Stimulated activated CD4-positive, alpha-beta T cell treated with anti-CD3 and anti-CD28 coated beads, Interleukin-4, amount 100 ng/mL, for 24 hours (primary cell): ENCODE measurements around the gene SESN1.

ENCODE experiments used
- DNase-seq: peaks from one replicate; pipeline ENCODE4 v3.0.0-alpha.2; 2020

SESN1 gene

DNA sequence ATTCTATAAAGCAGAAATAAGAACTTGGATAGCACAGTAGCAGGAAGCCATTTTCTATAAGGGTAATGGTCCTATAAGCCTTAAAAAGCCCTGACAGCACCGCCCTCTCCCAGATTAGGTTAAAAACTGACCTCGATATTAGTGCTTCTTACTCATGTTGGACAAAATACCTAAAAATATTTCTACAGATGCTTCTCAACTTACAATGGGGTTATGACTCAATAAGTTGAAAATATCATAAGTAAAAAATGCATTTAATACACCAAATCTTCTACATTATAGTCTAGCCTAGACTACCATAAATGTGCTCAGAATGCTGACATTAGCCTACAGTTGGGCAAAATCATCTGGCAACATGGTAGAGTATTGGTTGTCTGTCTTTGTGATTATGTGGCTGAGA is 70.3 kb downstream of the SESN1 start:
- no peak for DNase-seq

DNA sequence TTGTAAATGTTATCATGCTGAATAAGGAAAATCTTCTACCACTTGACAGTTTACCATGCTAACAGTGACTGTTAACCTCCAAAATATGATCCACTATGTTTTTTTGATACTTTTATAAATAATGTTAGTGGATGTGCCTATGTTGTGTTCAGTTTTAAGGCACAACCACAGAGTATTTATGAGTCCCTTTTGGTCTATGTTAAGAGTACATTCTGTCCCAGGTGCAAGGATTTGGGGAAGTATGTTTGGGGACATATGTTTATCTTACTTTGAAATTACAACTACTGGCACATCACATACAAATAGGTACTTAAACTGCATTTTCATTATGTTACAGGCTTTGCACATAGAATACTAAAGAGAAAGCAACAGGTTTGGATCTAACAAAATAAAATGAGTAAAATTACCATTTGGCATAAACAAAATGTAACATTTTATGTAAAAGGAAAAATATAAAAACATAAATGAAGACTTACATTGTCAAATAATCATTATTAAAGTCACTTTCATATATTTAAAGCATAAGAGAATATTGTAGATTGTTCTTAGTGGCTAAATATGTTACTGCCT is 71.2 kb downstream of the SESN1 start:
- no peak for DNase-seq

DNA sequence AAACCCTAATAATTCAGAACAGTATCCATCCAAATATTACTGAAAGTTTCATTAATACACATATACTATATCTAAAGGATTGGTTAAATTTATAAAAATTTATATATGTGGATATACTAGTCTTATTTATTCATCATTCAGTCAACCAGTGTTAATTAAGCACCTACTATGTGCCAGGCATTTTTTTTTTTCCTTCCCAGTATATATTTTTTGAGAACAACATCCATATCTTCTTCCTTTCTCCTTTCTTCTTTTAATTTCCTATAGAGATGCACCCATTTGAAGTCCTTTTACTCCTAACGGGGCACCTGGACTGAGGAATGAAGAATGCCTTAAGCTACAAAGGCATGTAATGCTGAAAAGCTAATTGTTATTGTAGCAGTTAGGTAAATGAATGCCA is 72.8 kb downstream of the SESN1 start:
- no peak for DNase-seq

DNA sequence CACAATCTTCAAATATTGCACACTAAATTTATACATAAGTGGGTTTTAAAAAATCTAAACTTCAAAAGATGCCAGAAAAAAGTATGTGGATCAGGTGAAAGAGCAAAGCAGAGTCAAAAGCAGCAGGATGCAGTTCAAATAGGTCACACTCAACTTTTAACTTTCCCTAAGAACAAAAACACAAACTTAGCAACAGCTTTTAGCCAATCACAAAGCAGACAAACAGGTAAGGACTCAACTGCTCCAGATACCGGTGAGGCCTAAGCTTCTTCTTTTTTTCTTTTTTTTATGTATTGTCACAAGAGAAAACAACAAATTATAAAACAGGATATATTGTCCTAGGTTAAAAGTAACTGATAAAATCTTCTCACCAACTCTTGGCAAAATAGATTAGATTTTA is 74.7 kb downstream of the SESN1 start:
- DNase-seq, result no peak

DNA sequence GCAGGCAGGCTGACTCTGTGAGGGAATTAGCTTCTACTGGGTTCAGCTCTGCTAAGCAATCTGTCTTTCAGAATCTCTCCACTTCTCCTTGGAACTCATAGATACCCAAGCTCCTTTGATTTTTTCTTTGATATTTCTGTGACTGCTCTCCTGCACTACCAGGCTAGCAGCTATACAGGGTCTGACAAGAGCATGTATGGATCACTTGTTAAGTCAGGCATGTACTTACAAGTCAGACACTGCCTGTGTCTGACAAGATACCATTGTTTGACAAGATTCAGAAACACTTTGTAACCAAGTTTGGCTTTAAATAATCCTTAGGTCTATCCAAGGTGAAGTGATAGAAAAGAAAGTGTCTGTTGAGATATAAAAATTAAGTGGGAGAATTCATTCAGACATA is 79.5 kb downstream of the SESN1 start:
- DNase-seq, result no peak

DNA sequence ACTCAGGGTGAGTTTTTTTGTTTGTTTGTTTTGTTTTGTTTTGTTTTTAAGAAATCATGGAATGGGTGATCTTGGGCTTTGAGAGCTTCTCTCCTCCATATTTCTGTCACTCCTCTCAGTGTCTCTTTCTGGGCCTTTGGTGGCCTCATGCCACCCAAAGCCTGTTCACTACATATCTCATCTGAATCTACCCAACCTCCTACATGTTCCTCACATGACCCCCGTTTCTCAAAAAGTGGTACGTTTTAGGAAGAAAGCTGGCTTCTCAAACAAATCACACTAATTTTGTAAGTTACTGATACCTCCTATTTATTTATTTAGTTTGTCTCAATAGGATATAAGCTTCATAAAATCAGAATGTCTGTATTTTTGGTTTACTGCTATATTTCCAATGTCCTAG is 80.0 kb downstream of the SESN1 start:
- DNase-seq, result no peak

DNA sequence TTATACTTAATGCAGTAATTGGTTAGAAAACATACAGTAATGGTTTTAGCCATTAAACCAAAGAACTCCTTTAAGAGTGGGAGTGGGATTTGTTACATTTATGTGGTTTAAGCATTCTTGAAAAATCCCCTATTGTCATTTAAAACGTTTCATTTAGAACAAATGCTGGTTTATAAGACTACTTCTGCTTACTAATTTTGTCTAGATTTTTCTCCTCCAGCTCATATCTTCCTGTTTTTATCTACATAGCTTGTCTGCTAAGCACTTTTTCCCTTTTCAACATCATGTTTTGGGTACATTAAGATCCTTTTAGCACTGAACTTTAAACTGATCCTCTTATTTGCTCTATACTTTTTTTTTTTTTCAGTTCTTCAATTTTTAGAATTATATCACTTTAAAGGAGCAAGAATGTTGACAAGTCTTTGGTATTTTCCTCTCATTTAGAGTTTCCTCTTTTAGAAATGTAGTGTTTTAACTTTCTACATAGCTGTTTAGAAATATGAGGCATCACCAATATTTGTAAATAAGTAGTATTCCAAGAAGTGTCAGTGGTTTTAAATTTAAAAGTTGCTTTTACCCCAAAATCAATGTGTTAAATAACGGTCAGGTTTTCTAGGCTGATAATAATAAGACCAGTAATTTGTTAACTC is 80.9 kb downstream of the SESN1 start:
- no peak for DNase-seq

DNA sequence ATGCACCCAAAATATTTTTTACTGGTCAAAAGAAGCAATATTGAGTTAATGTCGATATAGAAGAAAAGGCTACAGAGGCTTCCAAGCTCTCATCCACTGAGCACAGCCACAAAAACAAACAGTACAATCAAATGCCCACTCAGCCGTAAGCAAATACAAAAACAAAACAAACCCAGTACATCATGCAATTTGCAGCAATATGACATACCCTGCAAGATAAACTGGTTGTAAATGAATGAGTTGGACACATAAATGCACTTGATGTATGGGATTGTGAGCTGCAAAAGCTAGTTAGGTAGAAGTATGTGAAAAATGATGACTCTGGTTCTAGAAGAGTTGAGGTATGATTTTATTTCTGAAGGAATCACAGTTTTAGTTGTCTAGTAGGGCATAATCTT is 83.9 kb downstream of the SESN1 start:
- DNase-seq, result no peak

DNA sequence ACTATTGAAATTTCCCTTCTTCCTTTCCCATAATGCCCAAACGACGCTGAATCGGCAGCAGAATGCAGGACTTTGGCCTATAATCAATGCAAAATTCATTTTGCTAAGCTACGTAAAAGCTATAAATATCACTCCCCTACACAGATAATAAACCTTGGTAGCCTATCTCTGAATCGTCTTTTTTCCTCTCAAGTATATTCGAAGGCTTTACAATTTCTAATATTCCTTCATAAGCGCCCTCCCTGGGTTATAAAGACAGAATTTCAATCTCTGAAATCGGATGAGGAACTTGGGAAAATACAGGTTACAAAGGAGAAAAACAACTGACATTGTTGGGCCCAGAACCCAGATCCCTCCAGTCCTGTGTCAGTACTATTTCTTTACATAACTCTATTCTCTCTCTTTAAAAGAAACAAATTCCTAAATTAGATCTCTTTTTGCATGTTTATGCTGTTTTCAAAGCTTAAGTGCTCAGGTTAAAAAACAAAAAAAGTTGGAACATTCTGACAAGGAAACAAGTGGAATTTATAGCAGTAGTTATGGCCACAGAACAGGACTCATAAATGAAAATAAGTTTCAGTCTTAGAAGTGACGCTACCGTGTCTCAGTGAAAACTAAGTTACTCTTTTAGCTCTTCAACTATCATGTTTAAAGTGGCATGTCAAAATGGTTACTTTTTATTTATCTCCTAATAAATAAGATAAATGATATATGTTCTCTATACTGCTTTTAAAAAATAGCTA is 84.5 kb downstream of the SESN1 start:
- DNase-seq, result no peak

DNA sequence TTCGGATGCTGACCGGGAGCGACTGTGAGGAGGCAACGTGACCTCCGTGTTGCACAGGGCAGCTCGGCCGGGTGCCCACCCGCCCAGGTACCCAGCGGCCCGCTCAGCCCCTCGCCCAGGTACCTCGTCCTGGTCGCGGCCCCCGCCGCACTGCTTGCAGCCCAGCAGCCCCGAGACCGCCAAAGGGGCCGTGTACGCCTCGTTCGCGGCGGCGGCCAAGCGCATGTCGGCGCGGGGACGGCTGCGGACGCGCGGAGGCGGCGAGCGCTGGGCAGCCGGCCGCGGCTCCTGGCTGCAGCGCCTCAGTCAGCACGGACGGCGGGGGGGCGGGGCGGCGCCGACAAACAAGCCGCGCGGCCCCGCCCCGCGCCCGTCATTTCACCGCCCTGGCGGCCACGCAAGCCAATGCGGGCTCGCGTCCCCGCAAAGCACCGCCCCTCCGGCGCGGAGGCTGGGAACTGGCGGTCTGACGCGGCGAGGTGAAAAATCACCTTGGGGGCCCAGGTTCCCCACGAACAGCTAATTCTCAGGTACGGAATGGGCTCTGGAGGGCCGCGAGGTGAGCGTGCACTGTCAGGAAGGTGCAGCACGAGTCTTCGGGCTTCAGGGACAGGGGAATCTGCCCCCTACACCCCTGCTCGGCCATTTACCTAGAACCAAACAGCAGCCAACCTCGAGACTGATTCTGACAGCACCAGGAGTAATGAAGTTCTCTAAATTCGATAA is 85.2 kb downstream of the SESN1 start:
- peak; percentile 92 for DNase-seq

DNA sequence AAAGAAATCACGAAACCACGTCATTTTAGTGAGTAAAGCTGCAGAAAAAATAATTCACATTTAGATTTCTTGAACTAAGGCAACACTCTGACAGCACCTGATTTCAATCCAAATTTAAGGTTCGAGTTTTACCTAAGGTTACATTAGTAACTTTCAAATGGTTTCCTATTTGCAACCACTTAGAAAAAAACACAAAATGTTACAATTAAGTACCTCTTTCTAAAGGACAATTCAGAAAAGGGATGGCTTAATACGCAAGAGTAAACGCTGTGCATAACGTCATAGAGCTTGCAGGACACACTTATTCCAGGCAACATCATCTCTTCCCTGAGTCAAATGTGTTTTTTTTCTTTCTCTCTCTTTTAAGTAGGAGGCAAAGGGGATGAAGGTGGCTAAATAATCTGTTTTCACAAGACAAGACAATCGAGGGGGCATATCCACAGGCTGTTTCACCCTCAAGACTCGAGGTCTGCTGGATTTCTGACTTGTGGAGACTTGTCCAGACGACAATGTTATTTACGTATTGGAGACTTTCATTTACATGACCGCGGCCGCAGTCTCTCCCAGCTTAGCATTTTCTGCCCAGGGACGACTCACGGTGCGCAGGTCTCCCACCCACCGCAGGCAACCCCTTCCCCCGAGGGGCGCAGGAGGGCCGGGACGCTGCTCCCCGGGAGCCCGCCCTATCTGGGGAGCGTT is 86.0 kb downstream of the SESN1 start:
- DNase-seq, result peak; percentile 25

DNA sequence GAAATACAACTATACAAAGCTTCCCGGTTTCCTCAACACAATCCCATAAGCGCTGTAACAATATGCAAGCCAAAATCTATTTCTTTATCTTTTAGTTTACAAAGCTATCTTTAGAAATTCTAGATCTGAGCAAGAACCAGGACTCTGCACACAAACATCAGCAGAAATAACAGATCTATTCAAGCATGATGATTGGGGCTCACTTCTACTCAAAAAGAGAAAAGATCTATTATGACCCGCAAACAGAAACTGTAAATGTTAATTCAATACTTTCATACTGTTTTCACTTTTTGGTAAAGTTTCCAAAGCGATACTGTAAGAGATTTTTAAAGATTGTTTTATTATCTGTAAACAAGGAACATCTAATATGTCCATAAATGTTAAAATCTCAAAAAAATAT is 86.6 kb downstream of the SESN1 start:
- DNase-seq, result no peak

DNA sequence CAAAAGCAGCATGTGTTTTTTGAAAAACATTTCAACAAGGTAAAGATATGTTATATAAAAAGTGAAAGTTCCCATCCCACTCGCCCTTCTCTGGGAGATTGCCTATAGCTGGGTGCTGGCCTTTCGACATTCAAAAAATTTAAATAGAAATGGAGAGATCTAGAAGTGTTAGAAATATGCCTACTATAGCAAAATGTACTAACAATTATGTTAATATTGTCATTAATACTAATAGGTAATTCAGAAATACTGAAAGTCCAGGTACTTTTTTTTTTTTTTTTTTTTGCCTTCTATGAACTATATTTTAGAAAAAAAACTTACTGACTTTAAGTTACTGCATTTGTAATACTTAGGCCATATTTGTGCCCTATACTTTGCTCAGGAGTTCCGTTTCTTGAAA is 87.1 kb downstream of the SESN1 start:
- no peak for DNase-seq

DNA sequence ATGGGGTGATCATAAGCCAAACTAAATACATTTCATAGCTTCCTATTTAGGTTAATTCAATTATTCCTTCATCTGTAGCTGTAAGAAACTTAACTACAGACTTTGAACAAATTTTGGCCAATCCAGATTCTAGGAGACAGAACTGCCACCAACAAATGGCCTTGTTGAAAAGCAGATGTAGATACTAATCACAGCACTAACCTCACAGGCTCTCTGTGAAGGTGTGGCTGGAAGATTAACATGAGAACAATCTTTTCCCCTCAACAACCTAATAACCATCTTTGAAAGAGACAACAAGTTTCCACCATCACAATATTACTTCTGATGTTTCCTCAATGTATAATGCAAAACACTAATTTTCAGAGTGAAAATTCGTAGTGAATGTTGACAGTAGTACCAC is 87.8 kb downstream of the SESN1 start:
- DNase-seq, result no peak

DNA sequence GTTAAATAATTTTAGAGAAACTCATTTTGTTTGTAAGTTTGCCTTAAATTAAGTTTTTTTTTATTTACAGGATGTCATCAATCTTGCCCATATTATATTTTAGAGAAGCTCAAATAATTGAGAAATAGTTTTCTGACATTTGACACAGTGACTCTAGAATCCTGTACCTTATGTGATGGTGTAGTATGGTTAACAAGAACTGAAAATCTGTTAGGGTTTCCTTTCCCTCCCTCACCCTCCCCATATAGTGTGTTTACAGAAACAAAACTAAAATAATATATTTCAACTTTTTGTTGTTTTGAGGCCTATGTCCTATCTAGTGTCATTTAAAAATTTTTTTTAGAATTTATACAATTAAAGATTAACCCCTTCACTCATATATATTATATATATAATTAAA is 91.8 kb downstream of the SESN1 start:
- DNase-seq, result no peak

DNA sequence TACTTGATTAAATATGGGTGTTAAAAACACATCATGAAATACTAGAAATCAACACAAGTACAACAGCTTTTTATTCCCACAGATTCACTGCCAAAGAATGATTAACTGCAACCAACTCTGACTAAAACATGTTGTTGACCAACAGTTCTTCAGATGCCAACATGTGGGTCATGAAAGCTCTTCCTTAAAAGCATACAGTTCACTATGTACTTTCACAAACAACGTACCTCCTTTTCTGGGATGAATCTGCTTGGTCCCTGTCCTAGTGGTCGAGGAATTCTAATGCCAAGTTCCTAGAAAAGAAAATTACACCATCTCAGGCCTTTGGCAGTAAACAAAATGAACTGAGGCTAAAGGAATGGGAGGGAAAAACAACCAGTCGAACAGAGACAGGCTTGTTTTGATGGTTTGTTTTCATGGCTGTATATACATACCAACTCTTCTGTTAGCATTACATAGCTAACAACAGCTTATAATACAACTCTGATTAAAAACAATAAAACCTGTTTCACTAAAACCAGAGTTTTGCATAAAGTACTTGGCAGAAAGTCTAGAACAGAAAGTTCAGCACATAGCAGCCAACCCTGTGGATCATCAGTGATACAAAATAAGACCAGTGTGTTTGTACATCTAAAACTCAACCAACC is 92.5 kb downstream of the SESN1 start:
- no peak for DNase-seq

DNA sequence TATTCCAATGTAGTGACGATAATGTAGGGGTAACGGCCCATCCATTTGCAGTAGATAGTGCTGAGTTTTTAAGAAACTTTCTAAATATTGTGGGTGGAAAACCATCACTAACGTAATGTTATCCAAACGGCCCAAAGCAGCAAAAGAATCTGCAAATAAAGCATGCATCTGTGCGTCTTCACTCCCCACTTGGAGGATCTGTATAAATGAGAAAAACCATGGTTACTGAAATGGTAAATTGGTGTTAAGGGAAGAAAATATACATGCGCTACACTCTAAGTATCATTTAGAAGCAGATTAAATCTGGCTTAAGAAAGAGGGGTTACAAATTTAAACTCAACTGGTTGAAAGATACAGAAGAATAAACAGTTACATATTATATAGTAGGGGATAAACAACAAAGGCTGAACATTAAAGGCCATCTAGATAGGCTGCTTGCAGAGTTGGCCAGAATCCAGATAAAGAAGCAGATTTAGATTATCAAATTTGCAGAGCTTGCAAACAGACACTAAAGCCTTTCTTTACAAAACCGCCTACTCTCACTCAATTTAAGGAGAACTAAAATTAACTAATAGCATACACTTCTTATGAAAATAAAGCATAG is 93.3 kb downstream of the SESN1 start:
- DNase-seq, result no peak

DNA sequence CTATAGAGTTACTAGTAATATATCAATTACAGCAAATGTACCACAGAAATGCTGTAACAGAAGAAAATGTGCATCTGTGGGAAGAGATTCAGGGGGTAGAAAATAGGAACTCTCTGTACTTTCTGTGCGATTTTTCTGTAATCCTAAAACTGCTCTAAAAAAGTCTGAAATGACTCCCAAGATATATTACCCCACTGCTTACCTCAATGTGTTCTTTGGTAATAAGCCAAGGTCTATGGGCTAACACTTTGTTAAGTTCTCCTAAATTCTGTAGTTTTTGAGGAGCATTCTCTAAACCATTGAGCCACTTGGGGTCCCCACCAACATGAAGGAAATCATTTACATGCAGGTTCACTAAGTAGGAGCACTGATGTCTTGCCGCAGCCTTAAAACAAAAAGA is 94.4 kb downstream of the SESN1 start:
- DNase-seq, result no peak

DNA sequence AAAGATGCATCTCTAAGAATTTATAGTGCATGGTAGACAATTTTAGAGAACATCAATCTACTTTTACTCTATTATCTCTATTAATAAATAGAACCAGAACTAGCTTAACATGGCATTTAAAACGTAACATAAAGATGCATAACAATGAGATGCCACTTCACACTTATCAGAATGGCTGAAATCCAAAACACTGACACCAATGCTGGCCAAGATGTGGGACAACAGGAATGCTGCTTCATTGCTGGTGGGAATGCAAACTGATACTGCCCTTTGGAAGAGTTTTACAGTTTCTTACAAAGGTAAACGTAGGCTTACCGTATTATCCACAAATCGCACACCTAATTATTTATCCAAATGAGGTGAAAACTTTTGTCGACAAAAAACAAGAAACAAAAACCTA is 95.2 kb downstream of the SESN1 start:
- no peak for DNase-seq

DNA sequence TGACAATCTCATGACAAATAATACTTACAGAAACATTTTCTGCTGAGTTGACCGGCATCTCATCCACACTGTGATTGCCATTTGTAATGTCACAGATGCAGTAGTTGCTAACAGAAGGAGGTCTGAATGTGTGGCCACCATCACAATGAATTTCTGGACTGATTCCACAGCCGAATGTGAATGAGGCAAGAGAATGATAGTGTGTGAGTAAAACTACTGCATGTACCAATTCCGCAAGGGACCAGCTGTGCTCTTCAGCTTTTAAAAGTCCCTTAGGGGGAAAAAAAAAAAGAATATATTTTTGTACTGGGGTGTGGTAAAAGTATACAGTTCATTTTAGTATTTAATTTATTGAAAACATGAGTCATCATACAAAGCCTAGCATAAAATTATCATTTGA is 96.2 kb downstream of the SESN1 start:
- no peak for DNase-seq

DNA sequence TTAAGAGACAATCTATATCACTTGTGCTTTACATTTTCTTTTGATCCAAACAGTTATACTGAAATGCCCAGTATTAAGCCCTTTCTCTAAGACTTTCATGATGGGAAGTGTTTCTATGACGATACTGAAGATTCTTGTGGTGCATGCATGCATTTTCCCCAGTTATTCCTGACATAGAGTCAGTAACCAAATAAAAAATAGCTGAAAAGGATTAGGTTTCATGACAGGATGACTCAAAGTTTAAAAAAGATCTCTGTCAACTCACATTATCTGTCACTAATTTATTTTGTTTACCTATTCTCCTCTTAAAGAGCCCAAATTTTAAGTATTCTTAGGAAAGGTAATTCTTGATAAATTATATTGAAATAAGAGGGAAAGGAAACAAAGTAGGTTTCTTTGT is 98.4 kb downstream of the SESN1 start:
- DNase-seq, result no peak

DNA sequence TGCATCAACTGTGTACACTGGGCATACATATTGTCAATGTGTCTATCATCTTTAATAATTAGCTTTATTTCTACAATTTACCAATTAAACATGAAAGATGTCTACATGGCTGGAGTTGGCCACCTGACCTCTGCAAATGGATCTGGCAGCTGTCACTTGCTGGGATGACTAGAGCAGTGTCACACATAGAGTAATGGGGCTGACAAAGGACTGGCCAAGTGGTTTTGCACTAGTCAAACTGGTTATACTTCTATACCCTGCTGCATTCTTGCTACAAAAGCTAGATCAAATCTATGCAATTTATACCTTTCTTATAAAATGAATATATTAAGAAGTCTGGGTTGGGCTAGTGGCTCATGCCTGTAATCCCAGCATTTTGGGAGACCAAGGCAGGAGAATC is 99.3 kb downstream of the SESN1 start:
- DNase-seq, result no peak
